Right lobe of liver (tissue), 4 donors: ENCODE data around the gene LHX1.
A peak's percentile ranks its signal among the peaks of the same experiment; 100 is the strongest.

Experiments
- POLR2A ChIP-seq: fragments of 450-650 bp; IDR thresholded peaks from one replicate; pipeline ENCODE4 v1.6.1; 2017; ENCODE audit warnings: antibody characterized with exemption, mild to moderate bottlenecking
- TF ChIP-seq, protein P1 (sequence below), 4 donors: fragments of 200-600 bp in 3 of 4; fragments of 450-650 bp in 1 of 4; IDR thresholded peaks; one replicate each; pipeline versions ENCODE4 v1.5.1 to v1.8.0; 2016 to 2022; ENCODE audit warnings: antibody characterized with exemption in 4 of 4, mild to moderate bottlenecking in 2 of 4
- donor health status: DM: no; HTN: no; CAD: no.
- donor health status: DM: no; HTN: no; CAD: no.
- donor health status: DM: no; HTN: yes; CAD: no.

- TF ChIP-seq, protein P1, sequence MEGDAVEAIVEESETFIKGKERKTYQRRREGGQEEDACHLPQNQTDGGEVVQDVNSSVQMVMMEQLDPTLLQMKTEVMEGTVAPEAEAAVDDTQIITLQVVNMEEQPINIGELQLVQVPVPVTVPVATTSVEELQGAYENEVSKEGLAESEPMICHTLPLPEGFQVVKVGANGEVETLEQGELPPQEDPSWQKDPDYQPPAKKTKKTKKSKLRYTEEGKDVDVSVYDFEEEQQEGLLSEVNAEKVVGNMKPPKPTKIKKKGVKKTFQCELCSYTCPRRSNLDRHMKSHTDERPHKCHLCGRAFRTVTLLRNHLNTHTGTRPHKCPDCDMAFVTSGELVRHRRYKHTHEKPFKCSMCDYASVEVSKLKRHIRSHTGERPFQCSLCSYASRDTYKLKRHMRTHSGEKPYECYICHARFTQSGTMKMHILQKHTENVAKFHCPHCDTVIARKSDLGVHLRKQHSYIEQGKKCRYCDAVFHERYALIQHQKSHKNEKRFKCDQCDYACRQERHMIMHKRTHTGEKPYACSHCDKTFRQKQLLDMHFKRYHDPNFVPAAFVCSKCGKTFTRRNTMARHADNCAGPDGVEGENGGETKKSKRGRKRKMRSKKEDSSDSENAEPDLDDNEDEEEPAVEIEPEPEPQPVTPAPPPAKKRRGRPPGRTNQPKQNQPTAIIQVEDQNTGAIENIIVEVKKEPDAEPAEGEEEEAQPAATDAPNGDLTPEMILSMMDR (IDR thresholded peaks at IDR 0.05) = no peak
- peak; percentile 84 for TF ChIP-seq POLR2A
Measured at GRCh38 chr17:36948717-36949460, 11.6 kb downstream of the LHX1 start, which contains the start of gene AATF.
